Thyroid gland (tissue), 4 donors: ENCODE data around the gene DENND5A. TPM values are rescaled to one million over a fixed set of nuclear protein-coding genes. Genes with fewer than 3 reads are reported as not detected.

Experiments used
- DNase-seq, 2 donors: peaks; one replicate each; pipeline ENCODE4 v3.0.0-alpha.2; 2019
- H3K27ac ChIP-seq, 3 donors: fragments of 200-600 bp; sonication (generic); 1 replicate in 2 of 3; 2 replicates in 1 of 3; pipeline ENCODE4 v1.5.1; 2016 to 2019; ENCODE audit warnings: mild to moderate bottlenecking in 1 of 3, moderate library complexity in 1 of 3
- H3K27me3 ChIP-seq: fragments of 200-600 bp; sonication (generic); one replicate; pipeline ENCODE4 v1.5.1; 2019
- H3K36me3 ChIP-seq, 2 donors: fragments of 200-600 bp; sonication (generic); one replicate each; pipeline ENCODE4 v1.5.1; 2016 to 2019
- H3K4me1 ChIP-seq, 2 donors: fragments of 200-600 bp; sonication (generic); one replicate each; pipeline ENCODE4 v1.5.1; 2017 to 2019
- H3K4me3 ChIP-seq, 3 donors: fragments of 200-600 bp; sonication (generic); replicated peaks in 1 of 3; 1 replicate in 2 of 3; 2 replicates in 1 of 3; pipeline ENCODE4 v1.5.1; 2016; ENCODE audit warnings: mild to moderate bottlenecking in 1 of 3
- H3K9me3 ChIP-seq: fragments of 200-600 bp; sonication (generic); one replicate; pipeline ENCODE4 v1.5.1; 2017
- CTCF ChIP-seq, 6 experiments: fragments of 200-600 bp in 3 of 6; fragments of 450-650 bp in 3 of 6; sonication (generic) in 3 of 6; IDR thresholded peaks; one replicate each; pipeline ENCODE4 v1.5.1; 2016 to 2019; ENCODE audit warnings: antibody characterized with exemption in 6 of 6, mild to moderate bottlenecking in 2 of 6, inconsistent platforms in 1 of 6, moderate library complexity in 1 of 6
- POLR2A ChIP-seq, 2 donors: fragments of 450-650 bp; IDR thresholded peaks; one replicate each; pipeline ENCODE4 v1.6.1; 2017; ENCODE audit warnings: antibody characterized with exemption in 2 of 2, mild to moderate bottlenecking in 2 of 2, moderate library complexity in 1 of 2
- WGBS, 2 donors: methylation state at CpG; one replicate each; pipeline ENCODE4 v1.1.5; 2017; 5-methylcytosine and 5-hydroxymethylcytosine counted together
- intact Hi-C: fragments of 100-400 bp; cut with DNase I; formaldehyde crosslinking; loops from one replicate; pipeline ENCODE4 v1.15.1; 2023
- total RNA-seq, 4 donors: library from RNA; depleted of rRNA; stranded (reverse); fragments of >200 nt; gene quantifications; one replicate each; pipeline ENCODE4 v1.2.3, GENCODE V29; 2016

Gene DENND5A
- total RNA-seq, 4 donors from 2014 or later, result 45.6 to 80.8 (median 59.3) TPM

GRCh38 chr11:9160166-9160565, 105.0 kb downstream of the DENND5A start:
- H3K4me1 ChIP-seq, result no peaks in the 10 kb centered on the region
- intact Hi-C loops, result no loop called here
- TF ChIP-seq CTCF (IDR thresholded peaks at IDR 0.05) (no peak), POLR2A (IDR thresholded peaks at IDR 0.05) (no peak)
- no peaks in the 10 kb centered on the region for H3K9me3 ChIP-seq
- no peak overlapping the region for H3K27ac ChIP-seq
- no peaks in the 10 kb centered on the region for H3K27me3 ChIP-seq
- H3K36me3 ChIP-seq, result peaks cover 4 to 12% of the 10 kb centered on the region in 2 donors
- no peak overlapping the region for H3K4me3 ChIP-seq
- DNase-seq, result no peak

GRCh38 chr11:9158898-9159391, 106.2 kb downstream of the DENND5A start:
- H3K27me3 ChIP-seq, result no peaks in the 10 kb centered on the region
- DNase-seq, result no peak
- H3K9me3 ChIP-seq, result no peaks in the 10 kb centered on the region
- no peak overlapping the region for H3K4me3 ChIP-seq
- H3K4me1 ChIP-seq, result no peaks in the 10 kb centered on the region
- no peak for TF ChIP-seq CTCF (IDR thresholded peaks at IDR 0.05)
- no peak for TF ChIP-seq POLR2A (IDR thresholded peaks at IDR 0.05)
- intact Hi-C loops, result no loop called here
- peaks cover 0 to 12% of the 10 kb centered on the region in 2 donors for H3K36me3 ChIP-seq
- no peak overlapping the region for H3K27ac ChIP-seq

- 95 to 97% methylated on average over 4 of the region's 4 CpGs for WGBS, 2 donors
- H3K9me3 ChIP-seq, result no peaks in the 10 kb centered on the region
- H3K27me3 ChIP-seq, result no peaks in the 10 kb centered on the region
- H3K27ac ChIP-seq, result no peak overlapping the region
- TF ChIP-seq CTCF (IDR thresholded peaks at IDR 0.05) (no peak), POLR2A (IDR thresholded peaks at IDR 0.05) (no peak)
- DNase-seq, result no peak
- no peak overlapping the region for H3K4me3 ChIP-seq
- H3K4me1 ChIP-seq, result peaks cover under 1 to 6% of the 10 kb centered on the region in 2 donors
- peaks cover 3 to 7% of the 10 kb centered on the region in 2 donors for H3K36me3 ChIP-seq
- intact Hi-C loops, result no loop called here
Measured at GRCh38 chr11:9155930-9156329, 109.2 kb downstream of the DENND5A start.

- intact Hi-C loops, result no loop called here
- no peak for TF ChIP-seq POLR2A (IDR thresholded peaks at IDR 0.05)
- no peak for TF ChIP-seq CTCF (IDR thresholded peaks at IDR 0.05)
- no peak for DNase-seq
Measured at GRCh38 chr11:9153651-9154050, 111.5 kb downstream of the DENND5A start.

GRCh38 chr11:9151631-9152030, 113.5 kb downstream of the DENND5A start:
- Histone ChIP-seq H3K4me1 (peaks cover 4 to 27% of the 10 kb centered on the region in 2 donors), H3K27ac (no peak overlapping the region), H3K27me3 (no peaks in the 10 kb centered on the region), H3K36me3 (peaks cover 7 to 17% of the 10 kb centered on the region in 2 donors), H3K9me3 (no peaks in the 10 kb centered on the region), H3K4me3 (no peak overlapping the region)
- TF ChIP-seq POLR2A (IDR thresholded peaks at IDR 0.05), result no peak
- no peak for TF ChIP-seq CTCF (IDR thresholded peaks at IDR 0.05)
- intact Hi-C loops, result no loop called here
- no peak for DNase-seq
- WGBS, 2 donors, result 72 to 77% methylated on average over 2 of the region's 2 CpGs

More at GRCh38 chr11:9153651-9154050, 111.5 kb downstream of the DENND5A start:
- Histone ChIP-seq H3K4me3 (no peak overlapping the region), H3K9me3 (no peaks in the 10 kb centered on the region), H3K36me3 (peaks cover 7 to 13% of the 10 kb centered on the region in 2 donors), H3K4me1 (peaks cover 4 to 15% of the 10 kb centered on the region in 2 donors), H3K27ac (no peak overlapping the region), H3K27me3 (no peaks in the 10 kb centered on the region)
- WGBS, 2 donors, result 69 to 89% methylated on average over 2 of the region's 2 CpGs
